Neural crest cell (in vitro differentiated cells): ENCODE results near the gene LRRC15. TPM values are rescaled to one million over a fixed set of nuclear protein-coding genes. Genes with fewer than 3 reads are reported as not detected.

Experiments used
- DNase-seq: peaks from one replicate; pipeline ENCODE4 v3.0.0; 2021; ENCODE audit warnings: low read depth, mixed read lengths, low spot score
- H3K27ac Mint-ChIP-seq: one replicate; pipeline ENCODE4 v1.8.0; 2021; ENCODE audit warnings: mild to moderate bottlenecking, mixed read lengths; ENCODE audit not compliant: unreplicated experiment
- H3K27me3 Mint-ChIP-seq: 2 replicates; pipeline ENCODE4 v1.8.0; 2021; ENCODE audit warnings: low read depth, mild to moderate bottlenecking, mixed read lengths
- H3K36me3 Mint-ChIP-seq: 2 replicates; pipeline ENCODE4 v1.8.0; 2021; ENCODE audit warnings: low read depth, mild to moderate bottlenecking, mixed read lengths
- H3K4me1 Mint-ChIP-seq: 2 replicates; pipeline ENCODE4 v1.8.0; 2021; ENCODE audit warnings: mixed read lengths
- H3K4me3 Mint-ChIP-seq: one replicate; pipeline ENCODE4 v1.8.0; 2021; ENCODE audit warnings: mild to moderate bottlenecking, mixed read lengths
- H3K9me3 Mint-ChIP-seq: 2 replicates; pipeline ENCODE4 v1.8.0; 2021; ENCODE audit warnings: mixed read lengths
- CTCF ChIP-seq: fragments of 200-600 bp; sonication (generic); conservative IDR thresholded peaks from 2 replicates; pipeline ENCODE4 v1.5.0; 2021; ENCODE audit warnings: antibody characterized with exemption, mild to moderate bottlenecking
- total RNA-seq: library from RNA; stranded (reverse); gene quantifications from 2 replicates; pipeline ENCODE4 v1.2.1, GENCODE V29; 2021

LRRC15 gene
- total RNA-seq, 1 donor from 2014 or later, result not detected

GRCh38 chr3:194377708-194378107, 8.2 kb upstream of the LRRC15 start:
- peaks cover 22% of the 10 kb centered on the region for H3K27me3 Mint-ChIP-seq
- no peak overlapping the region for H3K27ac Mint-ChIP-seq
- TF ChIP-seq CTCF, result no peak
- no peaks in the 10 kb centered on the region for H3K36me3 Mint-ChIP-seq
- no peak for DNase-seq
- H3K4me1 Mint-ChIP-seq, result peaks cover 36% of the 10 kb centered on the region
- H3K4me3 Mint-ChIP-seq, result no peak overlapping the region
- no peaks in the 10 kb centered on the region for H3K9me3 Mint-ChIP-seq

- H3K4me3 Mint-ChIP-seq, result no peak overlapping the region
- no peaks in the 10 kb centered on the region for H3K9me3 Mint-ChIP-seq
- no peak for DNase-seq
- peaks cover 31% of the 10 kb centered on the region for H3K4me1 Mint-ChIP-seq
- no peak overlapping the region for H3K27ac Mint-ChIP-seq
- H3K36me3 Mint-ChIP-seq, result no peaks in the 10 kb centered on the region
- H3K27me3 Mint-ChIP-seq, result peaks cover 28% of the 10 kb centered on the region
- TF ChIP-seq CTCF, result no peak
Measured at GRCh38 chr3:194376241-194376560, 6.7 kb upstream of the LRRC15 start.

GRCh38 chr3:194375473-194376240, 6.1 kb upstream of the LRRC15 start:
- Mint-ChIP-seq H3K4me3 (no peak overlapping the region), H3K9me3 (no peaks in the 10 kb centered on the region), H3K27ac (peak overlapping the region; percentile 75), H3K27me3 (peaks cover 30% of the 10 kb centered on the region), H3K36me3 (no peaks in the 10 kb centered on the region), H3K4me1 (peaks cover 34% of the 10 kb centered on the region)
- no peak for DNase-seq
- no peak for TF ChIP-seq CTCF

GRCh38 chr3:194374935-194375334, 5.4 kb upstream of the LRRC15 start:
- Mint-ChIP-seq H3K27me3 (peaks cover 37% of the 10 kb centered on the region), H3K36me3 (no peaks in the 10 kb centered on the region), H3K4me3 (no peak overlapping the region), H3K9me3 (no peaks in the 10 kb centered on the region), H3K4me1 (peaks cover 35% of the 10 kb centered on the region), H3K27ac (no peak overlapping the region)
- TF ChIP-seq CTCF, result no peak
- DNase-seq, result no peak

- Mint-ChIP-seq H3K36me3 (no peaks in the 10 kb centered on the region), H3K4me1 (peaks cover 34% of the 10 kb centered on the region), H3K4me3 (no peak overlapping the region), H3K27me3 (peaks cover 45% of the 10 kb centered on the region), H3K27ac (no peak overlapping the region), H3K9me3 (no peaks in the 10 kb centered on the region)
- TF ChIP-seq CTCF, result no peak
- no peak for DNase-seq
Measured at GRCh38 chr3:194373899-194374298, 4.4 kb upstream of the LRRC15 start.
